RPMI8226 (cell line): ENCODE measurements around the gene HLF.
"Not testable (repeated sequence)": the region's sequence is repeated elsewhere in the genome, so short reads cannot be mapped to it uniquely, and the experiment has no call there.

Experiments used
- DNase-seq: peaks from one replicate; pipeline ENCODE4 v3.0.0-alpha.2; 2015

HLF gene

GRCh38 chr17:55312852-55313251, 48.1 kb downstream of the HLF start:
- no peak for DNase-seq

DNA sequence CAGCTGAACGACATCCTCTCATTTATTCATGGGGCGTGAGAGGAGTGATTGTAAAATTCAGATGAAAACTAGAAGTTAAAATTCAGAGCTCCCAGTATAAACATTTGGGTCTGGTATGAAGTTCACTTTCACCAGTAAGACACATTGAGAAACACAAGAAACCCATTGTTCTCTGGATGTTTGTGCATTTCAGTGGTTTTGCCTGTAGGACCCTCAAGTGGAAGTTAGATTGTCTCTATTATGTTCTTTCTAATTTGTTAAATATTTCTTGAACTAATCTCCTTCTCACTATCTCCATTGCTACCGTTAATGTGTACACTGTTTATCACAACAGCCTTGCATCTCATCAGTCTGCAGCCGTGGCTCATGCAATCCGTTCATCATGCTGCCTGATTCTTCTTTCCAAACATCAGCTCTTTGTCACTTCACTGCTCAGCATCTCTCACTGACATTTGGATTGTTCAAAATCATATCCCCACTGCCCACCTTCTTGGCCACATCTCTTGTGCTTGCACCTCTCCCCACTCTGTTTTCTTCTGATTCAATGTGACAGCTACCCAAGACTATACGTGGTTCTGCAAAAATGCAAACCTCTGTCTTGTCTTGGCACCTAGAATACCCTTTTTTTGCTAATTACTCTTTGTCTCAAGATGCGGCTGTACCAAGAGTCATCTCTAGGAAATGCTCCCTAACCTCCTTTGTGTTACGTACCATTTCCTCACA, 49.5 kb downstream of the HLF start:
- DNase-seq = no peak

DNA sequence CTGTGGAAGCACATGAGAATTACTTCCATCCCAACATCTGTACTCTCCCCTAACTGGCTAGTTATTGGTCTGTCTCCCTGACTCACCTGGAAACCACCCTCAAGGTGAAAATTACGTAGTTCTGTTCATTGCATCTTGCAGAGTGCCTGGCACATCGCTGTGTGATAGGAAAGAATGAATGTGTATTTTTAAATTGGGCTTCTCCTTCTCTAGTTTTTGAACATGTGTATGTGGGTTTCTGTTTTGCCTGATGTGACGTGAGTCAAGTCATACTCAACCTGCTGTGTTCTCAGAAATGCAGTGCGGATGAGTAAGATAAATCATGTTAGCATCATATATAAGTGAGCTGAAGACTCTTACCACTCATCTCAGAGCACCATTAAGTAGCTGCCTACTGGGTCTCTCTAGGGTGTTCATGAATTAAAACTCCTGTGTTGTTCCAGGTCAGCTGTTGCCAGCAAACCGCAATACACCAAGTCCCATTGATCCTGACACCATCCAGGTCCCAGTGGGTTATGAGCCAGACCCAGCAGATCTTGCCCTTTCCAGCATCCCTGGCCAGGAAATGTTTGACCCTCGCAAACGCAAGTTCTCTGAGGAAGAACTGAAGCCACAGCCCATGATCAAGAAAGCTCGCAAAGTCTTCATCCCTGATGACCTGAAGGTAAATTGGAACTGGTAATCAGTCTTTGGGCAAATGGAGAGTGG, 50.2 kb downstream of the HLF start:
- DNase-seq = no peak

DNA sequence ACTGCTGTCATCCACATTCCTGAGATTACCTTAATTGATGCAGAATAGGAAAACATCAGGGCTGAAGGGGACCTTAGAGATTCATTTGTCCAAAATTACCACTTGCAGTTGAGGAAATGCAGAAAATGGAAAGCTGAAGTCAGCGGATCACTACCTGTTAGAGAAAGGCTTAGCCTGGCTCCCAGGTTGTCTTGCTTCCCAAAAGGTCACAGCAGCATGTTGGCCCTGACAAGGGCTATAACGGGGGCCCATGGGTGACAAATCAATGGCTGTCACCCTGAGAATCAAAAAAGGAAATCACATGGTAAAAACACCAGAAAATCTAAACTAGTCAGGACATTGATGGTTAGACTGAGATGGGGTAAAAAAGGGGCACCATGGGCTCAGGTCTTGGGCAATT, 51.7 kb downstream of the HLF start:
- DNase-seq = no peak

DNA sequence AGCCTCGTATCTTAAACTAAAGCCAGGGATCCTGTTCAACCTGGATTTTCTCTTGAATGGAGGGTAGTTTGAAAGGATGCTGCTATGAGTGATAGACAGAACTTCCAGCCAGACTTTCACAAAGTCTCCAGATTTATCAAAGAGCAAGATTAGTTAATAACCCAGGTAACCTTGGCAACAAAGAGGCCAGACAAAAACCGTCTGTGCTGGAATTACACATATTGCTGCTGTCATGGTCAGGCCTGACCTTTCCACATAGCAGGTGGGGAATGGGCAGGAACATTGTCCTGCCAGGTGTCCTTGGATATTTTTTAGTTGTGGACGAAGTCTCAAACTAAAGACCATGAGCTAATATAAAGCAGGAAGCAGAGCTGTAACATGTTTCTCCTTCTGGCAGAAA, 52.5 kb downstream of the HLF start:
- no peak for DNase-seq

DNA sequence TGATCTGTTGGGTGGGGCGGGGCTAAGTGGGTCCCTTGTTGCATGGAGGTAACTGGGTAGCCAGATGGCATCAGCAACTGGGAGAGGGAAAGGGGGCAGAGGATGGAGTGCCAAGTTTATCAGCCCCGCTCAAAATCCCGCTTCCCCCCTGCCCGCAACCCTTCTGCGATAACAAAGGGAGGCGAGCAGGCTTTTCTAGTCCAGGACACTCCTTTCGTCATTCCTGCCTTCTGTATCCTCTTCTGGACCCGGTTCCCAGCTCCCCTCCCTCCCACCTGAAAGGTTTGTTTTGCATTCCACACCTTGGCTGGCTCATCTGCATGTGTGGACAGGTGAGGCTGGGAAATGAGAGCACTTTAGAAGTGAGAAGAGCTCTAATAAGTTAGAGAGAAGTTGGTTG, 53.3 kb downstream of the HLF start:
- no peak for DNase-seq

- DNase-seq = no peak
Measured at GRCh38 chr17:55318715-55319487, 54.1 kb downstream of the HLF start.

DNA sequence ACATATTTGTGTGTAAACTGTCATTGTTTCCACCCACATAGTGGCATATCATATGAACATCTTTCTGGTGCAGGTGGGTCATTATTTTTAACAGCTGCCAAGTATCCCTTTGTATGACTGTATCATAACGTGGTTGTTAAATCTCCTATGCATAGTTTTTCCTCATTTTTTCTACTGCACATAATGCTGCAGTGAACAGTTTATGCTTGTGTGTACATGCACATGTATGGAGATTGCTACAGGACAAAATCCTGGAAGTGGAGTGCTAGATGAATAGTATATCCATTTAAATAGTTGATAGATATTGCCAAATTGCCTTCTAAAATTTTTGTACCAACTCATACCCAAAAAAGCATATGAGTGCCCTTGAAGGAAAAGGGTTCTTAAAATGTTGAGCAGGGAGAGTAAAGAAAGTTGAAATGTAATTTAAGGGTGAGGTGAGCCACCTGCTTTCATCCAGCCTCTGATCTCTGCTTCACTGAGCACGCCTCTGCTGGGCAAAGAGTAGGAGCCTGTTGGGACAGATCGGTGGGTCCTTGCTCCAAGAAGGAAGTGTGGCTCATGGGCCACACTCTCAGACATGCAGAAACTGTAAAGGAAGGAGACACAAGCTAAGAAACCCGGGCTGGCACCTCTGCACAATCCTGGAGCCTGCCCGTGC, 55.3 kb downstream of the HLF start:
- DNase-seq = no peak

DNA sequence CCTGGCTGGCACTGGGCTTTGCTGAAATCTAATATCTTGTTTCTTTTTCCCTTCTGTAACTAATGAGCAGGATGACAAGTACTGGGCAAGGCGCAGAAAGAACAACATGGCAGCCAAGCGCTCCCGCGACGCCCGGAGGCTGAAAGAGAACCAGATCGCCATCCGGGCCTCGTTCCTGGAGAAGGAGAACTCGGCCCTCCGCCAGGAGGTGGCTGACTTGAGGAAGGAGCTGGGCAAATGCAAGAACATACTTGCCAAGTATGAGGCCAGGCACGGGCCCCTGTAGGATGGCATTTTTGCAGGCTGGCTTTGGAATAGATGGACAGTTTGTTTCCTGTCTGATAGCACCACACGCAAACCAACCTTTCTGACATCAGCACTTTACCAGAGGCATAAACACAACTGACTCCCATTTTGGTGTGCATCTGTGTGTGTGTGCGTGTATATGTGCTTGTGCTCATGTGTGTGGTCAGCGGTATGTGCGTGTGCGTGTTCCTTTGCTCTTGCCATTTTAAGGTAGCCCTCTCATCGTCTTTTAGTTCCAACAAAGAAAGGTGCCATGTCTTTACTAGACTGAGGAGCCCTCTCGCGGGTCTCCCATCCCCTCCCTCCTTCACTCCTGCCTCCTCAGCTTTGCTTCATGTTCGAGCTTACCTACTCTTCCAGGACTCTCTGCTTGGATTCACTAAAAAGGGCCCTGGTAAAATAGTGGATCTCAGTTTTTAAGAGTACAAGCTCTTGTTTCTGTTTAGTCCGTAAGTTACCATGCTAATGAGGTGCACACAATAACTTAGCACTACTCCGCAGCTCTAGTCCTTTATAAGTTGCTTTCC, 56.0 kb downstream of the HLF start:
- no peak for DNase-seq

DNA sequence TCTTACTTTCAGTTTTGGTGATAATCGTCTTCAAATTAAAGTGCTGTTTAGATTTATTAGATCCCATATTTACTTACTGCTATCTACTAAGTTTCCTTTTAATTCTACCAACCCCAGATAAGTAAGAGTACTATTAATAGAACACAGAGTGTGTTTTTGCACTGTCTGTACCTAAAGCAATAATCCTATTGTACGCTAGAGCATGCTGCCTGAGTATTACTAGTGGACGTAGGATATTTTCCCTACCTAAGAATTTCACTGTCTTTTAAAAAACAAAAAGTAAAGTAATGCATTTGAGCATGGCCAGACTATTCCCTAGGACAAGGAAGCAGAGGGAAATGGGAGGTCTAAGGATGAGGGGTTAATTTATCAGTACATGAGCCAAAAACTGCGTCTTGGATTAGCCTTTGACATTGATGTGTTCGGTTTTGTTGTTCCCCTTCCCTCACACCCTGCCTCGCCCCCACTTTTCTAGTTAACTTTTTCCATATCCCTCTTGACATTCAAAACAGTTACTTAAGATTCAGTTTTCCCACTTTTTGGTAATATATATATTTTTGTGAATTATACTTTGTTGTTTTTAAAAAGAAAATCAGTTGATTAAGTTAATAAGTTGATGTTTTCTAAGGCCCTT, 56.8 kb downstream of the HLF start:
- no peak for DNase-seq

DNA sequence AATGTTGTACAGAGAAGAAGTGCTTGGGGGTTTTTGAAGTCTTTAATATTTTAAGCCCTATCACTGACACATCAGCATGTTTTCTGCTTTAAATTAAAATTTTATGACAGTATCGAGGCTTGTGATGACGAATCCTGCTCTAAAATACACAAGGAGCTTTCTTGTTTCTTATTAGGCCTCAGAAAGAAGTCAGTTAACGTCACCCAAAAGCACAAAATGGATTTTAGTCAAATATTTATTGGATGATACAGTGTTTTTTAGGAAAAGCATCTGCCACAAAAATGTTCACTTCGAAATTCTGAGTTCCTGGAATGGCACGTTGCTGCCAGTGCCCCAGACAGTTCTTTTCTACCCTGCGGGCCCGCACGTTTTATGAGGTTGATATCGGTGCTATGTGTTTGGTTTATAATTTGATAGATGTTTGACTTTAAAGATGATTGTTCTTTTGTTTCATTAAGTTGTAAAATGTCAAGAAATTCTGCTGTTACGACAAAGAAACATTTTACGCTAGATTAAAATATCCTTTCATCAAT, 57.8 kb downstream of the HLF start:
- no peak for DNase-seq

DNA sequence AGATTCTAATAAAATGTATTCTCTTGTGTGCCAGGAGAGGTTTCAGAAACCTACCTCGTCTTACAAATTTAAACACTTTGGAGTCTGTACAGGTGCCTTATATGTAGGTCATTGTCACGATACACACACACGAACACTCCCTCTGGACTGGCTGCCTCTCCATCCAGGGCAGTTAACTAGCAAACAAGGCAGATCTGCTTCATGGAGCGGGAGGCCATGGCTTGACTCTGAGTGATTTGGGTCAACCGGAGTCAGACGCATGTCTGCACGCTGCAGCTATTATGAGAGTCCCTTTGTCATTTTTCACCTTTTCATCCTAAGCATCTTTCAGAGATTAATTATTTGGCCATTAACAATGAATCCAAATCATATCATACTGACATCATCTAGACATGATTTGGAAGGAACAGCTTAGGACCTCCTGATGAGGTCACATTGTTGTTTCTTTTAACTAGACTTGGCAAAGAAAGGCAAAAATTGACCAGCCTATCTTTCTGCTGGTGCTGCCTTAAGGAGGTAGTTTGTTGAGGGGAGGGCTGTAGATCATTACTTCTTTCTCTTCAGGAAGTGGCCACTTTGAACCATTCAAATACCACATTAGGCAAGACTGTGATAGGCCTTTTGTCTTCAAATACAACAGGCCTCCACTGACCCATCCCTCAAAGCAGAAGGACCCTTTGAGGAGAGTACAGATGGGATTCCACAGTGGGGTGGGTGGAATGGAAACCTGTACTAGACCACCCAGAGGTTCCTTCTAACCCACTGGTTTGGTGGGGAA, 58.9 kb downstream of the HLF start:
- no peak for DNase-seq

- no peak for DNase-seq
Measured at GRCh38 chr17:55324296-55324978, 59.7 kb downstream of the HLF start.

GRCh38 chr17:55325406-55325805, 60.6 kb downstream of the HLF start:
- no peak for DNase-seq

DNA sequence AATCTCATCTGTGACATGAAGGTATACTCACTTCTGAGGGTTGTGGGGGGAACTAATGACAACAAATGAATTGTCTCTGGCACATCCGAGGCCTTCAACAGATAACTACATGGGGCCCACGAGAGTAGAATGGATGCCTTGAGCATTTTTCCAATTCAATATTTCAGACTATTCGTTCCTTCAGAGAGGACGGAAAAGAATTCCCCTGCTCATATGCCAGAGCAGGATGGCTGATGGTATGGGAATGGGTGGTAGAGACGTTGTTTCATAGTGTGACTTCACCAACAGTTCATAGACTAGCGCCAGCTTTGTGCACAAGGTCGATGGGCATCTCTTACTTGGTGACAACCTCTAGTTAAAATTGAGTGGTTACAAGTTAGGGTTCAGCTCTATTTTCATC, 61.3 kb downstream of the HLF start:
- no peak for DNase-seq

GRCh38 chr17:55327225-55328088, 62.7 kb downstream of the HLF start:
- no peak for DNase-seq

- not testable (repeated sequence) for DNase-seq
Measured at GRCh38 chr17:55328514-55328913, 63.8 kb downstream of the HLF start.

DNA sequence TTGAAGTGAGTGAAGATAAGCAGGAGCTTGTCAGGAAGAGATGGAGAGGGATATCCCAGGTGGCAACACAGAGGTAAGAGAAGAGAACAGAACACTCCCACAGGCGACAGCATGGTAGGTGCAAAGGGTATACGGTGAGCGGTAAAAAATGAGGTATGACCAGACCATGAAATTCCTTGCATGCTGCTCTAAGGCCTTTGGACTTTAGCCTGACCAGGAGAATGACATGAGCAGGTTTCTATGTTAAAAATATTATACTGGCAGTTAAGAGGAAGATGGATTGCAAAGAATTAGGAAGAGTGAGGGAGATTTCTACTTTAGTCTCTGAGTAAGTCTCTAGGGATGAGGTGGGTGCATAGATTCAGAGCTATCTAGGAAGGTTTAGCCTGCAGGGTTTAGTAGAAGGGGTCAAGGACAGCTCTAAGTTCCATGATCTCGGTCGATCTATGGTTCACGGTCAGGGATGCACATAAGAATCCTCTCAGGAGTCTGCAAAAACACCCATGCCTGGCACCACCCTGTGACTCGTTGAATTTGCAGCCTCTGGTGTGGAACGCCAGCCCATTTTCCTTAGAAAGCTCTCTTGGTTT, 65.7 kb downstream of the HLF start:
- DNase-seq = no peak
